NB4 (cell line): ENCODE data around the gene LSAMP.

Experiments
- DNase-seq: peaks from one replicate; pipeline ENCODE4 v3.0.0; 2010; ENCODE audit warnings: low read depth
- H3K4me3 ChIP-seq: one replicate; pipeline ENCODE4 v1.5.1; 2011; ENCODE audit warnings: mild to moderate bottlenecking, low read depth, low read length, moderate library complexity
- MYC ChIP-seq: IDR thresholded peaks from 2 replicates; pipeline ENCODE4 v1.6.1; 2011; ENCODE audit warnings: low read depth, low read length
- POLR2A ChIP-seq: IDR thresholded peaks from 2 replicates; pipeline ENCODE4 v1.6.1; 2011; ENCODE audit warnings: mild to moderate bottlenecking; ENCODE audit not compliant: insufficient read length; ENCODE audit errors: extremely low read depth
- TF ChIP-seq, protein P1 (sequence below): IDR thresholded peaks from one replicate; pipeline ENCODE4 v1.5.1; 2012; ENCODE audit warnings: low read depth, low read length
- TF ChIP-seq, protein P2 (sequence below): IDR thresholded peaks from 2 replicates; pipeline ENCODE4 v1.6.1; 2011; ENCODE audit warnings: low read depth, low read length

The LSAMP gene

DNA sequence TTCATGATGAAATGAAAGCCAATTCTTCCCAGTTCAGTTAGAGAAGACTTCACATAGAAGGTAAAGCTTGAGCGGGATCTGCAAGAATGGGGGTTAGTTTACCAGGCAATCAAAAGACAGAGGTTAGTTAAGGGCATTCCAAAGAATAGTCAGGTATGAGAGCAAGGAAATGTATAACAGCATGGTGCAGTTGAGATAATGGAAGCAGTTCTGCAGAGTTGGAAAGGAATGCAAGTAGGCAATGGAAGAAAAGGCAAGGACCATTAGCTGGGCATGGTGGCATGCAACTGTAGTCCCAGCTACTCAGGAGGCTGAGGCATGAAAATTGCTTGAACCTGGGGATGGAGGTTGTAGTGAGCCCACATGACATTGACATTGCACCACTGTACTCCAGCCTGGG lies 55.0 kb downstream of the LSAMP start:
- no peak overlapping the region for H3K4me3 ChIP-seq
- no peak for TF ChIP-seq POLR2A
- TF ChIP-seq, protein P1, sequence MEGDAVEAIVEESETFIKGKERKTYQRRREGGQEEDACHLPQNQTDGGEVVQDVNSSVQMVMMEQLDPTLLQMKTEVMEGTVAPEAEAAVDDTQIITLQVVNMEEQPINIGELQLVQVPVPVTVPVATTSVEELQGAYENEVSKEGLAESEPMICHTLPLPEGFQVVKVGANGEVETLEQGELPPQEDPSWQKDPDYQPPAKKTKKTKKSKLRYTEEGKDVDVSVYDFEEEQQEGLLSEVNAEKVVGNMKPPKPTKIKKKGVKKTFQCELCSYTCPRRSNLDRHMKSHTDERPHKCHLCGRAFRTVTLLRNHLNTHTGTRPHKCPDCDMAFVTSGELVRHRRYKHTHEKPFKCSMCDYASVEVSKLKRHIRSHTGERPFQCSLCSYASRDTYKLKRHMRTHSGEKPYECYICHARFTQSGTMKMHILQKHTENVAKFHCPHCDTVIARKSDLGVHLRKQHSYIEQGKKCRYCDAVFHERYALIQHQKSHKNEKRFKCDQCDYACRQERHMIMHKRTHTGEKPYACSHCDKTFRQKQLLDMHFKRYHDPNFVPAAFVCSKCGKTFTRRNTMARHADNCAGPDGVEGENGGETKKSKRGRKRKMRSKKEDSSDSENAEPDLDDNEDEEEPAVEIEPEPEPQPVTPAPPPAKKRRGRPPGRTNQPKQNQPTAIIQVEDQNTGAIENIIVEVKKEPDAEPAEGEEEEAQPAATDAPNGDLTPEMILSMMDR = no peak
- no peak for DNase-seq

- no peak for DNase-seq
- H3K4me3 ChIP-seq = no peak overlapping the region
- TF ChIP-seq, protein P2, sequence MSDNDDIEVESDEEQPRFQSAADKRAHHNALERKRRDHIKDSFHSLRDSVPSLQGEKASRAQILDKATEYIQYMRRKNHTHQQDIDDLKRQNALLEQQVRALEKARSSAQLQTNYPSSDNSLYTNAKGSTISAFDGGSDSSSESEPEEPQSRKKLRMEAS = no peak
- TF ChIP-seq, protein P1 = no peak
- no peak for TF ChIP-seq POLR2A
- no peak for TF ChIP-seq MYC
Observed at GRCh38 chr3:116388867-116389385, 56.4 kb downstream of the LSAMP start.

DNA sequence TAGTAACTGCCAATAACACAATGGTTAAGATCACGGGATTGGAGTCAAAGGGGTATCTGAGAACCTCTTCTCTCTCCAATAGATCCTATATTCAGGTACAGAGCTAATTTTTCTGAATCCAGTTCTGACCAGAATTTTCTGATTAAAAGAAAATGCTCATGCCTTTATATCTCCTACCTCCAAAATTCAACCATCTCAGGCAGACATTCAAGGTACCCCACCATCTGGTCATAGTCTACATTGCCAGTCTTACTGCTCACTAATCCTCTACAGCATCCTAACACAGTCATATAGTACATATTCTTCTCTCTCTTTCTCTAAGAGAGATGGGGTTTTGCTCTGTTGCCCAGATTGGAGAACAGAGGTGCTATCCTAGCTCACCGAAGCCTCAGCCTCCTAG lies 59.1 kb downstream of the LSAMP start:
- TF ChIP-seq POLR2A (no peak), MYC (no peak)
- TF ChIP-seq, protein P1 = no peak
- TF ChIP-seq, protein P2 = no peak
- H3K4me3 ChIP-seq = no peak overlapping the region
- DNase-seq = no peak

GRCh38 chr3:116384717-116385116 lies 60.6 kb downstream of the LSAMP start:
- H3K4me3 ChIP-seq = no peak overlapping the region
- TF ChIP-seq MYC (no peak), POLR2A (no peak)
- TF ChIP-seq, protein P1 = no peak
- TF ChIP-seq, protein P2 = no peak
- DNase-seq = no peak

GRCh38 chr3:116378077-116378476 lies 67.2 kb downstream of the LSAMP start:
- TF ChIP-seq, protein P1 = no peak
- TF ChIP-seq POLR2A (no peak), MYC (no peak)
- TF ChIP-seq, protein P2 = no peak
- no peak overlapping the region for H3K4me3 ChIP-seq
- no peak for DNase-seq

DNA sequence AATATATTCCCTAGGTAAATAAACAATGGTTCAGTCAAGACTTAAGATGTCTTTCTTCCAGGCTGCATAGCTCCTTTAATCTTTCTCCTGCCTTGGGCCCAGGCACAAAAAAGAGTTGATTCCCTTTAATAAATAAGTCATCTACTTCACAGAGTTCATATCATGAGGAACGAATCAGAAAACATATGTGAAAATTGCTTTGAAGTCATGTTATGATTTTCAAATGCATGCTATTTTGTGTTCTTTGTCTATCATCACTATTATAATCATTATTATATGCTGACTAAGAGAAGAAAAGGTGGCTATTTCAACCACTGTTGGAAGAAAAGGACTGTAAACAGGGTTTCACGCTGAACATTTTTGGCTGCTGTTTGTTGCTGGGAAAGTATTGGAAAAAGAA lies 70.4 kb downstream of the LSAMP start:
- DNase-seq = no peak
- TF ChIP-seq POLR2A = no peak
- TF ChIP-seq, protein P2 = no peak
- TF ChIP-seq, protein P1 = no peak
- no peak for TF ChIP-seq MYC
- no peak overlapping the region for H3K4me3 ChIP-seq
